ENCODE data around the gene INSC. TPM values are rescaled to one million over a fixed set of nuclear protein-coding genes. Genes with fewer than 3 reads are reported as not detected.

Gene INSC
- total RNA-seq, 4 donors from 2014 or later = not detected

- no peak overlapping the region for H3K4me3 ChIP-seq
- H3K27me3 ChIP-seq = no peaks in the 10 kb centered on the region
- intact Hi-C loops (cut with DNase I; ENCODE audit: low total_unique reads) (no loop called here), in situ Hi-C loops (cut with MboI; ENCODE audit: low sequenced_read_pairs in 4 of 4) (no loop called here)
- no peak for ATAC-seq
- TF ChIP-seq, protein P1, sequence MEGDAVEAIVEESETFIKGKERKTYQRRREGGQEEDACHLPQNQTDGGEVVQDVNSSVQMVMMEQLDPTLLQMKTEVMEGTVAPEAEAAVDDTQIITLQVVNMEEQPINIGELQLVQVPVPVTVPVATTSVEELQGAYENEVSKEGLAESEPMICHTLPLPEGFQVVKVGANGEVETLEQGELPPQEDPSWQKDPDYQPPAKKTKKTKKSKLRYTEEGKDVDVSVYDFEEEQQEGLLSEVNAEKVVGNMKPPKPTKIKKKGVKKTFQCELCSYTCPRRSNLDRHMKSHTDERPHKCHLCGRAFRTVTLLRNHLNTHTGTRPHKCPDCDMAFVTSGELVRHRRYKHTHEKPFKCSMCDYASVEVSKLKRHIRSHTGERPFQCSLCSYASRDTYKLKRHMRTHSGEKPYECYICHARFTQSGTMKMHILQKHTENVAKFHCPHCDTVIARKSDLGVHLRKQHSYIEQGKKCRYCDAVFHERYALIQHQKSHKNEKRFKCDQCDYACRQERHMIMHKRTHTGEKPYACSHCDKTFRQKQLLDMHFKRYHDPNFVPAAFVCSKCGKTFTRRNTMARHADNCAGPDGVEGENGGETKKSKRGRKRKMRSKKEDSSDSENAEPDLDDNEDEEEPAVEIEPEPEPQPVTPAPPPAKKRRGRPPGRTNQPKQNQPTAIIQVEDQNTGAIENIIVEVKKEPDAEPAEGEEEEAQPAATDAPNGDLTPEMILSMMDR (IDR thresholded peaks at IDR 0.05 in 4 of 5, conservative IDR thresholded peaks at IDR 0.05 in 1 of 5) = no peak
- TF ChIP-seq POLR2A (IDR thresholded peaks at IDR 0.05) = no peak
- no peak for DNase-seq
- no peaks in the 10 kb centered on the region for H3K9me3 ChIP-seq
- H3K36me3 ChIP-seq = no peaks in the 10 kb centered on the region
- no peak overlapping the region for H3K27ac ChIP-seq
- H3K4me1 ChIP-seq = no peaks in the 10 kb centered on the region
These were observed 109.7 kb downstream of the INSC start for GRCh38 chr11:15224466-15224865.

- TF ChIP-seq, protein P1 (IDR thresholded peaks at IDR 0.05 in 4 of 5, conservative IDR thresholded peaks at IDR 0.05 in 1 of 5) = no peak
- TF ChIP-seq POLR2A (IDR thresholded peaks at IDR 0.05) = no peak
- ATAC-seq (no peak), DNase-seq (no peak)
- H3K4me3 ChIP-seq = no peak overlapping the region
- no peaks in the 10 kb centered on the region for H3K36me3 ChIP-seq
- no peaks in the 10 kb centered on the region for H3K9me3 ChIP-seq
- no peaks in the 10 kb centered on the region for H3K4me1 ChIP-seq
- H3K27me3 ChIP-seq = no peaks in the 10 kb centered on the region
- in situ Hi-C loops (cut with MboI; ENCODE audit: low sequenced_read_pairs in 4 of 4) (no loop called here), intact Hi-C loops (cut with DNase I; ENCODE audit: low total_unique reads) (no loop called here)
- no peak overlapping the region for H3K27ac ChIP-seq
These were observed 112.3 kb downstream of the INSC start for GRCh38 chr11:15227011-15227410.

- DNase-seq (no peak), ATAC-seq (no peak)
- H3K9me3 ChIP-seq = no peaks in the 10 kb centered on the region
- in situ Hi-C loops (cut with MboI; ENCODE audit: low sequenced_read_pairs in 4 of 4) = no loop called here
- no peaks in the 10 kb centered on the region for H3K4me1 ChIP-seq
- TF ChIP-seq, protein P1 (IDR thresholded peaks at IDR 0.05 in 4 of 5, conservative IDR thresholded peaks at IDR 0.05 in 1 of 5) = no peak
- TF ChIP-seq POLR2A (IDR thresholded peaks at IDR 0.05) = no peak
- no peak overlapping the region for H3K4me3 ChIP-seq
- intact Hi-C loops (cut with DNase I; ENCODE audit: low total_unique reads) = no loop called here
- H3K36me3 ChIP-seq = no peaks in the 10 kb centered on the region
- H3K27me3 ChIP-seq = no peaks in the 10 kb centered on the region
- no peak overlapping the region for H3K27ac ChIP-seq
These were observed 113.7 kb downstream of the INSC start for GRCh38 chr11:15228331-15228849.

DNA sequence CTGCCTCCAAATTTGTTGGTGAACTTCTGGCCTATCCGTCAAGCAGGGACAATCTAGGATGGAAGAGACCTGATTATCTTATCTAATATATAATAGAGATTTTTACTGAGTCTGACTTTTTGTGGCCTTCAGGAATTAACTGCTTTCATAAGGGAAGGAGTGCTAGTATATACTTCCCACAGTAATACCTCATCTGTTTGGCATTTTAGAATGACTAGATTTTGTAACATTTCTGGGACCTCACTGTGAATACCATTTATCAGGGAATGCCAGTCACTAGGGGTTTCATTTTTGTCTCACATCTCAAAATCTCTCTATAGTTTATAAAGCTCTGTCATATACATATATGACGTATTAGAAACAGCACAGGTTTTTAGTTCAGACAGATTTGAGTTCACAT lies 114.3 kb downstream of the INSC start:
- H3K4me1 ChIP-seq = no peaks in the 10 kb centered on the region
- DNase-seq (no peak), ATAC-seq (no peak)
- H3K4me3 ChIP-seq = no peak overlapping the region
- H3K9me3 ChIP-seq = no peaks in the 10 kb centered on the region
- intact Hi-C loops (cut with DNase I; ENCODE audit: low total_unique reads) (no loop called here), in situ Hi-C loops (cut with MboI; ENCODE audit: low sequenced_read_pairs in 4 of 4) (no loop called here)
- no peak overlapping the region for H3K27ac ChIP-seq
- H3K27me3 ChIP-seq = no peaks in the 10 kb centered on the region
- H3K36me3 ChIP-seq = no peaks in the 10 kb centered on the region
- no peak for TF ChIP-seq POLR2A (IDR thresholded peaks at IDR 0.05)
- TF ChIP-seq, protein P1 (IDR thresholded peaks at IDR 0.05 in 4 of 5, conservative IDR thresholded peaks at IDR 0.05 in 1 of 5) = no peak

GRCh38 chr11:15232496-15232895 lies 117.8 kb downstream of the INSC start:
- no peak for DNase-seq
- no peak overlapping the region for H3K27ac ChIP-seq
- ATAC-seq = no peak
- no peak overlapping the region for H3K4me3 ChIP-seq
- in situ Hi-C loops (cut with MboI; ENCODE audit: low sequenced_read_pairs in 4 of 4) (no loop called here), intact Hi-C loops (cut with DNase I; ENCODE audit: low total_unique reads) (no loop called here)
- H3K36me3 ChIP-seq = no peaks in the 10 kb centered on the region
- H3K4me1 ChIP-seq = no peaks in the 10 kb centered on the region
- H3K9me3 ChIP-seq = no peaks in the 10 kb centered on the region
- no peaks in the 10 kb centered on the region for H3K27me3 ChIP-seq
- TF ChIP-seq, protein P1 (IDR thresholded peaks at IDR 0.05 in 4 of 5, conservative IDR thresholded peaks at IDR 0.05 in 1 of 5) = no peak
- TF ChIP-seq POLR2A (IDR thresholded peaks at IDR 0.05) = no peak
